Loucy (cell line): ENCODE results near the gene CEP72.

Experiments
- H2AFZ ChIP-seq: fragments of 200-600 bp; sonication (generic); 2 replicates; pipeline ENCODE4 v1.6.0; 2016; ENCODE audit warnings: antibody characterized with exemption, mild to moderate bottlenecking, low read length, moderate library complexity
- H3F3A ChIP-seq: fragments of 200-600 bp; 2 replicates; pipeline ENCODE4 v1.6.0; 2016; ENCODE audit warnings: antibody characterized with exemption, low read depth, mild to moderate bottlenecking
- H3K27me3 ChIP-seq: fragments of 200-600 bp; sonication (generic); 2 replicates; pipeline ENCODE4 v1.6.1; 2014; ENCODE audit warnings: low read length, mild to moderate bottlenecking; ENCODE audit not compliant: insufficient read depth, poor library complexity, severe bottlenecking
- H3K36me3 ChIP-seq: fragments of 200-600 bp; sonication (generic); 2 replicates; pipeline ENCODE4 v1.6.1; 2016; ENCODE audit warnings: low read length; ENCODE audit not compliant: insufficient read depth
- H3K4me1 ChIP-seq: fragments of 200-600 bp; sonication (generic); 2 replicates; pipeline ENCODE4 v1.5.1; 2014; ENCODE audit warnings: low read length, mild to moderate bottlenecking; ENCODE audit not compliant: insufficient read depth, poor library complexity, severe bottlenecking
- H3K4me2 ChIP-seq: fragments of 200-600 bp; sonication (generic); 2 replicates; pipeline ENCODE4 v1.6.0; 2014; ENCODE audit warnings: antibody characterized with exemption, low read length, low read depth, mild to moderate bottlenecking; ENCODE audit not compliant: poor library complexity, severe bottlenecking
- H3K4me3 ChIP-seq: fragments of 200-600 bp; sonication (generic); 2 replicates; pipeline ENCODE4 v1.5.1; 2014; ENCODE audit warnings: low read length, mild to moderate bottlenecking, mixed read lengths; ENCODE audit not compliant: poor library complexity, severe bottlenecking
- H3K79me2 ChIP-seq: fragments of 200-600 bp; sonication (generic); 2 replicates; pipeline ENCODE4 v1.6.1; 2014; ENCODE audit warnings: low read length; ENCODE audit not compliant: insufficient read depth
- H3K9ac ChIP-seq: fragments of 200-600 bp; sonication (generic); 2 replicates; pipeline ENCODE4 v1.6.0; 2014; ENCODE audit warnings: mild to moderate bottlenecking, low read depth, low read length, moderate library complexity; ENCODE audit not compliant: poor library complexity, severe bottlenecking
- H3K9me2 ChIP-seq: fragments of 200-600 bp; sonication (generic); replicated peaks from 2 replicates; pipeline ENCODE4 v1.6.1; 2016; ENCODE audit warnings: low read depth, low read length, mixed read lengths
- H3K9me3 ChIP-seq: fragments of 200-600 bp; sonication (generic); 2 replicates; pipeline ENCODE4 v1.6.1; 2014; ENCODE audit warnings: mild to moderate bottlenecking, antibody characterized with exemption, low read length, low read depth; ENCODE audit not compliant: insufficient read depth
- H4K20me1 ChIP-seq: fragments of 200-600 bp; sonication (generic); 2 replicates; pipeline ENCODE4 v1.6.0; 2014; ENCODE audit warnings: antibody characterized with exemption, low read length, mild to moderate bottlenecking; ENCODE audit not compliant: insufficient read depth, poor library complexity, severe bottlenecking
- CTCF ChIP-seq: fragments of 200-600 bp; sonication (generic); conservative IDR thresholded peaks from 2 replicates; pipeline ENCODE4 v1.5.1; 2014; ENCODE audit warnings: mild to moderate bottlenecking, antibody characterized with exemption, low read length
- EZH2phosphoT487 ChIP-seq: fragments of 200-600 bp; IDR thresholded peaks from 2 replicates; pipeline ENCODE4 v1.6.1; 2018; ENCODE audit warnings: antibody characterized with exemption, mild to moderate bottlenecking, moderate library complexity, borderline replicate concordance

Gene CEP72

GRCh38 chr5:583645-584044, 28.5 kb upstream of the CEP72 start:
- no peak for TF ChIP-seq CTCF
- no peak for TF ChIP-seq EZH2phosphoT487
- H3K27me3 ChIP-seq = no peaks in the 10 kb centered on the region

GRCh38 chr5:584216-584615, 27.9 kb upstream of the CEP72 start:
- Histone ChIP-seq H2AFZ (no peak overlapping the region), H3K4me3 (no peak overlapping the region), H3F3A (no peaks in the 10 kb centered on the region), H3K27me3 (no peaks in the 10 kb centered on the region), H4K20me1 (no peaks in the 10 kb centered on the region), H3K4me2 (no peak overlapping the region), H3K79me2 (no peaks in the 10 kb centered on the region), H3K9ac (no peak overlapping the region), H3K9me2 (no peaks in the 10 kb centered on the region), H3K9me3 (peaks cover 8% of the 10 kb centered on the region; the same call in 1 of the 2 replicates), H3K36me3 (no peaks in the 10 kb centered on the region), H3K4me1 (no peaks in the 10 kb centered on the region)
- TF ChIP-seq CTCF = no peak
- TF ChIP-seq EZH2phosphoT487 = no peak

More at GRCh38 chr5:583645-584044, 28.5 kb upstream of the CEP72 start:
- Histone ChIP-seq H4K20me1 (no peaks in the 10 kb centered on the region), H3F3A (no peaks in the 10 kb centered on the region), H3K79me2 (no peaks in the 10 kb centered on the region), H3K9me3 (peaks cover 8% of the 10 kb centered on the region; the same call in 1 of the 2 replicates), H3K4me3 (no peak overlapping the region), H2AFZ (no peak overlapping the region), H3K36me3 (no peaks in the 10 kb centered on the region), H3K9me2 (no peaks in the 10 kb centered on the region), H3K9ac (no peak overlapping the region), H3K4me1 (no peaks in the 10 kb centered on the region), H3K4me2 (no peak overlapping the region)

- Histone ChIP-seq H3K79me2 (no peaks in the 10 kb centered on the region), H3K9ac (no peak overlapping the region), H3K9me2 (no peaks in the 10 kb centered on the region), H3K4me2 (no peak overlapping the region), H3K9me3 (peaks cover 8% of the 10 kb centered on the region; the same call in 1 of the 2 replicates), H3K27me3 (no peaks in the 10 kb centered on the region), H3F3A (no peaks in the 10 kb centered on the region), H4K20me1 (no peaks in the 10 kb centered on the region), H3K36me3 (no peaks in the 10 kb centered on the region), H3K4me3 (no peak overlapping the region), H3K4me1 (no peaks in the 10 kb centered on the region), H2AFZ (no peak overlapping the region)
- TF ChIP-seq CTCF (no peak), EZH2phosphoT487 (no peak)
Measured at GRCh38 chr5:584846-585245, 27.3 kb upstream of the CEP72 start.
